GM23338 (cell line): Measurements from ENCODE around the gene ADAMTSL5. TPM values are rescaled to one million over a fixed set of nuclear protein-coding genes. Genes with fewer than 3 reads are reported as not detected.
A peak's percentile ranks its signal among the peaks of the same experiment; 100 is the strongest.

Experiments used
- ATAC-seq: fragments of 200-7000 bp; cut with Tn5 transposase; 3 replicates; pipeline ENCODE4 v1.9.1; 2020
- DNase-seq: peaks from one replicate; pipeline ENCODE4 v3.0.0-alpha.2; 2015; ENCODE audit warnings: low spot score
- H2AFZ ChIP-seq: fragments of 200-600 bp; sonication (generic); 2 replicates; pipeline ENCODE4 v1.8.0; 2016; ENCODE audit warnings: antibody characterized with exemption, mild to moderate bottlenecking, moderate library complexity
- H3F3A ChIP-seq: fragments of 200-600 bp; sonication (generic); replicated peaks from 2 replicates; pipeline ENCODE4 v1.8.0; 2017; ENCODE audit warnings: antibody characterized with exemption, mixed run types, low read depth
- H3K27ac ChIP-seq: fragments of 200-600 bp; sonication (generic); 2 replicates; pipeline ENCODE4 v1.6.1; 2016; ENCODE audit warnings: low read depth
- H3K27me3 ChIP-seq: fragments of 200-600 bp; sonication (generic); 2 replicates; pipeline ENCODE4 v1.8.0; 2016; ENCODE audit warnings: mild to moderate bottlenecking, mixed run types, moderate library complexity; ENCODE audit not compliant: insufficient read depth
- H3K36me3 ChIP-seq: fragments of 200-600 bp; sonication (generic); 2 replicates; pipeline ENCODE4 v1.8.0; 2016; ENCODE audit warnings: mild to moderate bottlenecking; ENCODE audit not compliant: insufficient read depth
- H3K4me1 ChIP-seq: fragments of 200-600 bp; sonication (generic); 2 replicates; pipeline ENCODE4 v1.8.0; 2016; ENCODE audit warnings: mild to moderate bottlenecking, moderate library complexity; ENCODE audit not compliant: insufficient read depth
- H3K4me2 ChIP-seq: fragments of 200-600 bp; sonication (generic); 2 replicates; pipeline ENCODE4 v1.7.1; 2017; ENCODE audit warnings: mixed run types
- H3K4me3 ChIP-seq: fragments of 200-600 bp; sonication (generic); 2 replicates; pipeline ENCODE4 v1.6.1; 2016; ENCODE audit warnings: mixed run types
- H3K79me2 ChIP-seq: fragments of 200-600 bp; sonication (generic); replicated peaks from 2 replicates; pipeline ENCODE4 v1.8.0; 2017; ENCODE audit warnings: mild to moderate bottlenecking; ENCODE audit not compliant: insufficient read depth
- H3K9me2 ChIP-seq: fragments of 200-600 bp; sonication (generic); 2 replicates; pipeline ENCODE4 v1.8.0; 2017; ENCODE audit not compliant: insufficient read depth
- H4K20me1 ChIP-seq: fragments of 200-600 bp; sonication (generic); replicated peaks from 2 replicates; pipeline ENCODE4 v1.8.0; 2017; ENCODE audit warnings: mild to moderate bottlenecking; ENCODE audit not compliant: insufficient read depth
- H3K27ac Mint-ChIP-seq: 2 replicates; pipeline ENCODE4 v1.8.0; 2020; ENCODE audit warnings: inconsistent platforms, mild to moderate bottlenecking, moderate library complexity, mixed read lengths
- H3K27me3 Mint-ChIP-seq: 3 replicates; pipeline ENCODE4 v1.8.0; 2022; ENCODE audit warnings: low read depth, mild to moderate bottlenecking, moderate library complexity, mixed read lengths, inconsistent platforms; ENCODE audit not compliant: insufficient read depth, poor library complexity
- H3K36me3 Mint-ChIP-seq: 3 replicates; pipeline ENCODE4 v1.8.0; 2021; ENCODE audit warnings: low read depth, mild to moderate bottlenecking, inconsistent platforms, moderate library complexity, mixed read lengths
- H3K4me1 Mint-ChIP-seq: 3 replicates; pipeline ENCODE4 v1.8.0; 2020; ENCODE audit warnings: mild to moderate bottlenecking, inconsistent platforms, mixed read lengths
- H3K4me3 Mint-ChIP-seq: 3 replicates; pipeline ENCODE4 v1.8.0; 2021; ENCODE audit warnings: moderate library complexity, mild to moderate bottlenecking, inconsistent platforms, mixed read lengths
- H3K9me3 Mint-ChIP-seq: 3 replicates; pipeline ENCODE4 v1.8.0; 2020; ENCODE audit warnings: moderate library complexity, mild to moderate bottlenecking, inconsistent platforms, mixed read lengths
- CREB1 ChIP-seq: fragments of 250-450 bp; sonication (Bioruptor Pico); IDR thresholded peaks from 2 replicates; pipeline ENCODE4 v1.5.0; 2020; ENCODE audit warnings: low read depth, mild to moderate bottlenecking, moderate library complexity
- EZH2 ChIP-seq: fragments of 200-600 bp; sonication (generic); IDR thresholded peaks from one replicate; pipeline ENCODE4 v1.8.0; 2017; ENCODE audit warnings: antibody characterized with exemption, mild to moderate bottlenecking, low read depth; ENCODE audit not compliant: unreplicated experiment
- EZH2phosphoT487 ChIP-seq: fragments of 200-600 bp; sonication (generic); IDR thresholded peaks from one replicate; pipeline ENCODE4 v1.8.1; 2018; ENCODE audit warnings: antibody characterized with exemption; ENCODE audit not compliant: unreplicated experiment
- JUNB ChIP-seq: IDR thresholded peaks from one replicate; pipeline ENCODE4 v1.6.1; 2016; ENCODE audit warnings: antibody characterized with exemption; ENCODE audit not compliant: unreplicated experiment
- NANOG ChIP-seq: IDR thresholded peaks from 2 replicates; pipeline ENCODE4 v1.6.1; 2016; ENCODE audit warnings: antibody characterized with exemption, borderline replicate concordance
- POLR2AphosphoS5 ChIP-seq: IDR thresholded peaks from 2 replicates; pipeline ENCODE4 v1.6.1; 2016; ENCODE audit warnings: antibody characterized with exemption, low read depth
- REST ChIP-seq: IDR thresholded peaks from one replicate; pipeline ENCODE4 v1.6.1; 2018; ENCODE audit warnings: antibody characterized with exemption; ENCODE audit not compliant: unreplicated experiment
- STAT1 ChIP-seq: IDR thresholded peaks from one replicate; pipeline ENCODE4 v1.6.1; 2016; ENCODE audit warnings: antibody characterized with exemption; ENCODE audit not compliant: unreplicated experiment
- ZNF114 ChIP-seq: fragments of 250-450 bp; sonication (Bioruptor Pico); IDR thresholded peaks from 2 replicates; pipeline ENCODE4 v1.5.0; 2020; ENCODE audit warnings: mild to moderate bottlenecking, moderate library complexity
- ZNF331 ChIP-seq: fragments of 250-450 bp; sonication (Bioruptor Pico); IDR thresholded peaks from 2 replicates; pipeline ENCODE4 v1.5.0; 2020; ENCODE audit warnings: low read depth, mild to moderate bottlenecking, moderate library complexity
- polyA plus RNA-seq: library from polyadenylated mRNA; unstranded; fragments of >200 nt; fragmentation: Nextera tagmentation; extraction: Ambion mirVana; gene quantifications from 2 replicates; pipeline ENCODE4 v1.2.1, GENCODE V29; 2016
- total RNA-seq: library from RNA; depleted of rRNA; stranded (reverse); fragments of >200 nt; shearing (Covaris generic); gene quantifications from 2 replicates; pipeline ENCODE4 v1.2.3, GENCODE V29; 2014
- TF ChIP-seq, protein P1 (sequence below), 2 experiments: fragments of 200-600 bp in 1 of 2; sonication (generic) in 1 of 2; conservative IDR thresholded peaks; 2 replicates each; pipeline versions ENCODE4 v1.5.1 to v1.6.1; 2016 to 2017; ENCODE audit warnings: antibody characterized with exemption in 2 of 2, low read depth in 2 of 2, mild to moderate bottlenecking in 2 of 2, moderate library complexity in 1 of 2
- TF ChIP-seq, protein P2 (sequence below): IDR thresholded peaks from 2 replicates; pipeline ENCODE4 v1.6.1; 2016; ENCODE audit warnings: antibody characterized with exemption

Gene ADAMTSL5
- total and polyA plus RNA-seq, 2 experiments from 2014 or later: 0.10 to 0.97 TPM

- TF ChIP-seq, protein P1, sequence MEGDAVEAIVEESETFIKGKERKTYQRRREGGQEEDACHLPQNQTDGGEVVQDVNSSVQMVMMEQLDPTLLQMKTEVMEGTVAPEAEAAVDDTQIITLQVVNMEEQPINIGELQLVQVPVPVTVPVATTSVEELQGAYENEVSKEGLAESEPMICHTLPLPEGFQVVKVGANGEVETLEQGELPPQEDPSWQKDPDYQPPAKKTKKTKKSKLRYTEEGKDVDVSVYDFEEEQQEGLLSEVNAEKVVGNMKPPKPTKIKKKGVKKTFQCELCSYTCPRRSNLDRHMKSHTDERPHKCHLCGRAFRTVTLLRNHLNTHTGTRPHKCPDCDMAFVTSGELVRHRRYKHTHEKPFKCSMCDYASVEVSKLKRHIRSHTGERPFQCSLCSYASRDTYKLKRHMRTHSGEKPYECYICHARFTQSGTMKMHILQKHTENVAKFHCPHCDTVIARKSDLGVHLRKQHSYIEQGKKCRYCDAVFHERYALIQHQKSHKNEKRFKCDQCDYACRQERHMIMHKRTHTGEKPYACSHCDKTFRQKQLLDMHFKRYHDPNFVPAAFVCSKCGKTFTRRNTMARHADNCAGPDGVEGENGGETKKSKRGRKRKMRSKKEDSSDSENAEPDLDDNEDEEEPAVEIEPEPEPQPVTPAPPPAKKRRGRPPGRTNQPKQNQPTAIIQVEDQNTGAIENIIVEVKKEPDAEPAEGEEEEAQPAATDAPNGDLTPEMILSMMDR (conservative IDR thresholded peaks at IDR 0.05; ENCODE audit: low read depth in 2 of 2): no peak
- no peak for TF ChIP-seq POLR2AphosphoS5
- no peak for TF ChIP-seq CREB1 (CRISPR knock-in tag)
- no peak for TF ChIP-seq JUNB
- TF ChIP-seq ZNF331: no peak
- no peak for TF ChIP-seq STAT1
- TF ChIP-seq EZH2: no peak
- no peak for TF ChIP-seq REST
- TF ChIP-seq, protein P2, sequence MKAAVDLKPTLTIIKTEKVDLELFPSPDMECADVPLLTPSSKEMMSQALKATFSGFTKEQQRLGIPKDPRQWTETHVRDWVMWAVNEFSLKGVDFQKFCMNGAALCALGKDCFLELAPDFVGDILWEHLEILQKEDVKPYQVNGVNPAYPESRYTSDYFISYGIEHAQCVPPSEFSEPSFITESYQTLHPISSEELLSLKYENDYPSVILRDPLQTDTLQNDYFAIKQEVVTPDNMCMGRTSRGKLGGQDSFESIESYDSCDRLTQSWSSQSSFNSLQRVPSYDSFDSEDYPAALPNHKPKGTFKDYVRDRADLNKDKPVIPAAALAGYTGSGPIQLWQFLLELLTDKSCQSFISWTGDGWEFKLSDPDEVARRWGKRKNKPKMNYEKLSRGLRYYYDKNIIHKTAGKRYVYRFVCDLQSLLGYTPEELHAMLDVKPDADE: no peak
- no peak for TF ChIP-seq NANOG
Measured at GRCh38 chr19:1505012-1505411, 7.8 kb downstream of the ADAMTSL5 start (continued).

GRCh38 chr19:1503925-1504773, 8.7 kb downstream of the ADAMTSL5 start:
- peaks cover 26% of the 10 kb centered on the region for H3K9me3 Mint-ChIP-seq
- Histone ChIP-seq H3K27me3 (peaks cover 18% of the 10 kb centered on the region), H3K4me3 (peak overlapping the region; percentile 43; the same call in 1 of the 2 replicates), H3K27ac (no peak overlapping the region), H3K4me1 (0 out of 2 replicates have a peak, but pooled peaks cover 5% of the 10 kb centered on the region), H3F3A (peaks cover 12% of the 10 kb centered on the region; the same call in 1 of the 2 replicates), H3K9me2 (no peaks in the 10 kb centered on the region), H4K20me1 (no peaks in the 10 kb centered on the region), H2AFZ (no peak overlapping the region), H3K36me3 (no peaks in the 10 kb centered on the region), H3K4me2 (peak overlapping the region; percentile 71), H3K79me2 (no peaks in the 10 kb centered on the region)
- H3K4me1 Mint-ChIP-seq: peaks cover 2% of the 10 kb centered on the region
- DNase-seq: no peak
- no peak for ATAC-seq
- TF ChIP-seq JUNB: no peak
- no peak for TF ChIP-seq EZH2phosphoT487
- TF ChIP-seq, protein P2: no peak
- TF ChIP-seq, protein P1 (conservative IDR thresholded peaks at IDR 0.05; ENCODE audit: low read depth in 2 of 2): no peak
- no peak for TF ChIP-seq POLR2AphosphoS5
- no peak for TF ChIP-seq EZH2
- no peak for TF ChIP-seq ZNF114
- peak overlapping the region; percentile 55; the same call in 2 of the 3 replicates for H3K4me3 Mint-ChIP-seq
- H3K27me3 Mint-ChIP-seq: peaks cover 33% of the 10 kb centered on the region
- no peaks in the 10 kb centered on the region; the same call in 2 of the 3 replicates for H3K36me3 Mint-ChIP-seq
- no peak overlapping the region for H3K27ac Mint-ChIP-seq
